SU-DHL-6 (cell line): ENCODE measurements around the gene PSKH1.
"Not testable (repeated sequence)": the region's sequence is repeated elsewhere in the genome, so short reads cannot be mapped to it uniquely, and the experiment has no call there.

Source experiments
- H2AFZ ChIP-seq: fragments of 200-600 bp; sonication (generic); 2 replicates; pipeline ENCODE4 v1.6.1; 2014; ENCODE audit warnings: low read depth, mild to moderate bottlenecking, moderate library complexity, mixed read lengths, antibody characterized with exemption, low read length; ENCODE audit not compliant: severe bottlenecking
- H3F3A ChIP-seq: fragments of 200-600 bp; shearing (Covaris generic); 2 replicates; pipeline ENCODE4 v1.6.0; 2016; ENCODE audit warnings: antibody characterized with exemption, mild to moderate bottlenecking; ENCODE audit not compliant: insufficient read depth
- H3K27ac ChIP-seq: fragments of 200-600 bp; sonication (generic); 2 replicates; pipeline ENCODE4 v1.5.1; 2016; ENCODE audit warnings: low read depth, mild to moderate bottlenecking, low read length, moderate library complexity, mixed read lengths
- H3K27me3 ChIP-seq: fragments of 200-600 bp; sonication (generic), shearing (Covaris generic); 2 replicates; pipeline ENCODE4 v1.6.0; 2014; ENCODE audit warnings: mild to moderate bottlenecking, low read length
- H3K36me3 ChIP-seq: fragments of 200-600 bp; sonication (generic); 2 replicates; pipeline ENCODE4 v1.6.1; 2014; ENCODE audit warnings: mild to moderate bottlenecking, low read length, mixed read lengths
- H3K4me2 ChIP-seq: fragments of 300-600, 200-600 bp; shearing (Covaris generic), sonication (generic); 2 replicates; pipeline ENCODE4 v1.6.0; 2014; ENCODE audit warnings: low read length, low read depth, mild to moderate bottlenecking; ENCODE audit not compliant: poor library complexity, severe bottlenecking
- H3K4me3 ChIP-seq: fragments of 200-600 bp; sonication (generic); 2 replicates; pipeline ENCODE4 v1.5.1; 2014; ENCODE audit warnings: antibody characterized with exemption, low read length, mild to moderate bottlenecking, mixed read lengths; ENCODE audit not compliant: insufficient read depth, poor library complexity, severe bottlenecking
- H3K79me2 ChIP-seq: fragments of 200-600 bp; sonication (generic); 2 replicates; pipeline ENCODE4 v1.6.1; 2014; ENCODE audit warnings: mild to moderate bottlenecking, low read length, moderate library complexity; ENCODE audit not compliant: insufficient read depth
- H3K9ac ChIP-seq: fragments of 200-600 bp; sonication (generic); 2 replicates; pipeline ENCODE4 v1.7.0; 2014; ENCODE audit warnings: mild to moderate bottlenecking, low read length
- H3K9me2 ChIP-seq: fragments of 200-600 bp; sonication (generic); replicated peaks from 2 replicates; pipeline ENCODE4 v1.6.1; 2014; ENCODE audit warnings: low read length; ENCODE audit not compliant: insufficient read depth
- H3K9me3 ChIP-seq: fragments of 200-600 bp; sonication (generic); 2 replicates; pipeline ENCODE4 v1.6.1; 2014; ENCODE audit warnings: low read length, mixed read lengths; ENCODE audit not compliant: insufficient read depth
- H4K20me1 ChIP-seq: fragments of 200-600 bp; sonication (generic); 2 replicates; pipeline ENCODE4 v1.6.1; 2014; ENCODE audit warnings: low read depth, mild to moderate bottlenecking, antibody characterized with exemption, low read length, moderate library complexity, mixed read lengths
- CTCF ChIP-seq: fragments of 200-600 bp; sonication (generic); IDR thresholded peaks from one replicate; pipeline ENCODE4 v1.5.1; 2017; ENCODE audit warnings: antibody characterized with exemption, mild to moderate bottlenecking, low read length, moderate library complexity; ENCODE audit not compliant: insufficient read depth, poor library complexity, severe bottlenecking
- EZH2phosphoT487 ChIP-seq: fragments of 200-600 bp; sonication (generic), shearing (Covaris generic); conservative IDR thresholded peaks from 2 replicates; pipeline ENCODE4 v1.6.1; 2018; ENCODE audit warnings: mild to moderate bottlenecking, antibody characterized with exemption, low read length, moderate library complexity, mixed read lengths

The PSKH1 gene

GRCh38 chr16:67936880-67937605 lies 44.0 kb downstream of the PSKH1 start:
- no peaks in the 10 kb centered on the region for H3K9me3 ChIP-seq
- no peak overlapping the region for H2AFZ ChIP-seq
- peak overlapping the region; percentile 89 for H3K27ac ChIP-seq
- H3K9ac ChIP-seq = peak overlapping the region; percentile 89
- peak overlapping the region; percentile 77 for H3K4me3 ChIP-seq
- peaks cover 25% of the 10 kb centered on the region for H3K79me2 ChIP-seq
- H3K9me2 ChIP-seq = no peaks in the 10 kb centered on the region
- no peaks in the 10 kb centered on the region for H3K27me3 ChIP-seq
- no peaks in the 10 kb centered on the region for H4K20me1 ChIP-seq
- H3K36me3 ChIP-seq = no peaks in the 10 kb centered on the region
- TF ChIP-seq EZH2phosphoT487 (no peak), CTCF (no peak)
- H3K4me2 ChIP-seq = peak overlapping the region; percentile 89
- H3F3A ChIP-seq = peaks cover 11% of the 10 kb centered on the region

GRCh38 chr16:67937713-67938112 lies 44.7 kb downstream of the PSKH1 start:
- not testable (repeated sequence) for H3K4me3 ChIP-seq, H3K36me3 ChIP-seq, H3K9me3 ChIP-seq, H2AFZ ChIP-seq, H3K9me2 ChIP-seq, H4K20me1 ChIP-seq, H3K27me3 ChIP-seq, H3K9ac ChIP-seq
- peaks cover 25% of the 10 kb centered on the region for H3K79me2 ChIP-seq
- H3F3A ChIP-seq = peaks cover 11% of the 10 kb centered on the region
- H3K27ac ChIP-seq = 0 out of 2 replicates have a peak overlapping the region, but pooled peaks have one; percentile 89
- H3K4me2 ChIP-seq = peak overlapping the region; percentile 89

GRCh38 chr16:67939507-67940445 lies 46.7 kb downstream of the PSKH1 start:
- H3K79me2 ChIP-seq = peaks cover 22% of the 10 kb centered on the region
- no peaks in the 10 kb centered on the region for H3K9me2 ChIP-seq
- no peaks in the 10 kb centered on the region for H3K36me3 ChIP-seq
- H3K27ac ChIP-seq = no peak overlapping the region
- H3K27me3 ChIP-seq = no peaks in the 10 kb centered on the region
- H3F3A ChIP-seq = peaks cover 11% of the 10 kb centered on the region
- no peaks in the 10 kb centered on the region for H3K9me3 ChIP-seq
- TF ChIP-seq EZH2phosphoT487 (no peak), CTCF (no peak)
- no peaks in the 10 kb centered on the region for H4K20me1 ChIP-seq
- H3K9ac ChIP-seq = no peak overlapping the region
- no peak overlapping the region for H3K4me2 ChIP-seq
- H2AFZ ChIP-seq = no peak overlapping the region
- no peak overlapping the region for H3K4me3 ChIP-seq
